HG03135 (cell line): ENCODE data around the gene ZNF296.

Experiments
- ATAC-seq: cut with Tn5 transposase; IDR thresholded peaks from one replicate; pipeline ENCODE4 v1.9.1; 2021; ENCODE audit warnings: mild to moderate bottlenecking, moderate library complexity; ENCODE audit not compliant: unreplicated experiment

Gene ZNF296

GRCh38 chr19:45032421-45032820 is 43.9 kb downstream of the ZNF296 start:
- ATAC-seq, result no peak

- ATAC-seq, result no peak
These were observed 45.5 kb downstream of the ZNF296 start for GRCh38 chr19:45030825-45031224.

- ATAC-seq, result no peak
These were observed 48.9 kb downstream of the ZNF296 start for GRCh38 chr19:45027371-45027770.

- ATAC-seq, result no peak
These were observed 51.0 kb downstream of the ZNF296 start for GRCh38 chr19:45025264-45025663.

GRCh38 chr19:45023048-45023447 is 53.2 kb downstream of the ZNF296 start:
- no peak for ATAC-seq

GRCh38 chr19:45021971-45022370 is 54.3 kb downstream of the ZNF296 start:
- ATAC-seq, result no peak
